ENCODE measurements around the gene FASN. TPM values are rescaled to one million over a fixed set of nuclear protein-coding genes. Genes with fewer than 3 reads are reported as not detected.

FASN gene
- total RNA-seq, 1 experiment from 2014 or later, result 956 TPM

GRCh38 chr17:82085931-82086764 lies 11.9 kb downstream of the FASN start:
- Histone ChIP-seq H3K4me3 (ENCODE audit: low read depth in 2 of 2, low read length in 2 of 2) (no peak overlapping the region), H3K27ac (ENCODE audit: low read length) (no peak overlapping the region), H3K36me3 (ENCODE audit: control insufficient read depth, insufficient read depth, low read length) (peaks cover 26% of the 10 kb centered on the region), H3K9me3 (ENCODE audit: control insufficient read depth, insufficient read depth, low read depth, low read length) (no peaks in the 10 kb centered on the region), H3K27me3 (ENCODE audit: control insufficient read depth, insufficient read depth, low read length) (no peaks in the 10 kb centered on the region), H3K4me1 (ENCODE audit: control insufficient read depth, insufficient read depth, low read length) (no peaks in the 10 kb centered on the region)
- TF ChIP-seq SIN3A (IDR thresholded peaks at IDR 0.05; ENCODE audit: borderline replicate concordance, insufficient read depth, low read depth, low read length), result no peak
- ATAC-seq (no peak), DNase-seq (ENCODE audit: low read depth, low spot score) (no peak)
- in situ Hi-C loops (cut with HindIII; ENCODE audit: low pct_unique_long_range_greater_than_20kb, low sequenced_read_pairs) (no loop called here), intact Hi-C loops (cut with micrococcal nuclease; ENCODE audit: unreplicated experiment) (no loop called here)
- POLR2A ChIA-PET, result no interaction called here
- no TSS peak for BruUV-seq (replicated peaks)
- CTCF ChIA-PET, result no interaction called here

DNA sequence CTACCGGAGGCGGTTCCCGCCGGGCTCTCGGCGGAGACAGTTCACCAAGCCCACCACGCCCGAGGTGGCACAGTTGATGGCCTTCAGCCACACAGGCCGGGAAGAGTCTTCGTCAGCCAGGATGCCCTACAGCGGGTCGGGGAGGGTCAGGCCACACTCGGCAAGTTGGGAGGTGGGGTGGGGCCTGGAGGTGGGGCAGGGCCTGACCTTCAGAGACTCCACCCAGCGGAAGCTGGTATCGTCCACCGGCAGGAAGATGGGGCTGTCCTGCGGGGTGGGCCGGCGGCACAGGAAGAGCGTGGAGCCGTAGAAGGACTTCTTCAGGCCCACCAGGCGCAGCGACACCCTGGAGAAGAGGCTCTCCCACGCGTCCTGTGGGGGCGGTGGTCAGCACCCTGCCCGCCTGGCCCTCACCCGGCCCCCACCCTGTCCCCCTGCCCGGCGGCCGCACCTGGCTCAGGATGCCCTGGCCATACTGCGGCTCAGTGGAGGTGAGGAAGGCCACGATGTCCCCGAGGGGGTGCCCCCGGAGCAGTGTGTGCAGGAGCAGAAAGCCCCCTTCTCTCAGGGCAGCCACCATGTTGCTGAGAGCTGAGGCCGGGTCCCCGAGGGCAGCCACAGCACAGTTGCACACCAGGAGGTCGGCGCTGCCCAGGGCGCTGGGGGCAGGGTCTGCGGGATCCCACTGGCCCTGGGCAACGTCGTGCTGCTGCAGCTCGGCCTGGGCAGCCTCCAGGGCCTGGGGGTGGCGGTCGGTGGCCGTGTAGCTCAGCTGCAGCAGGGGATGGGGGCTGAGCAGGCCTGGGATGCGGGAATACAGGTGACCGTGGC lies 12.8 kb downstream of the FASN start:
- no peak for DNase-seq (ENCODE audit: low read depth, low spot score)

More for the DNA sequence above, 12.8 kb downstream of the FASN start:
- no peak overlapping the region for H3K27ac ChIP-seq (ENCODE audit: low read length)
- H3K4me3 ChIP-seq (ENCODE audit: low read depth in 2 of 2, low read length in 2 of 2), result no peak overlapping the region
- no peaks in the 10 kb centered on the region for H3K27me3 ChIP-seq (ENCODE audit: control insufficient read depth, insufficient read depth, low read length)
- no peaks in the 10 kb centered on the region for H3K9me3 ChIP-seq (ENCODE audit: control insufficient read depth, insufficient read depth, low read depth, low read length)
- ChIA-PET CTCF (no interaction called here), POLR2A (no interaction called here)
- intact Hi-C loops (cut with micrococcal nuclease; ENCODE audit: unreplicated experiment) (no loop called here), in situ Hi-C loops (cut with HindIII; ENCODE audit: low pct_unique_long_range_greater_than_20kb, low sequenced_read_pairs) (no loop called here)
- no peak for ATAC-seq
- no TSS peak for BruUV-seq (replicated peaks)
- H3K4me1 ChIP-seq (ENCODE audit: control insufficient read depth, insufficient read depth, low read length), result no peaks in the 10 kb centered on the region
- H3K36me3 ChIP-seq (ENCODE audit: control insufficient read depth, insufficient read depth, low read length), result peaks cover 25% of the 10 kb centered on the region
- TF ChIP-seq CTCF (IDR thresholded peaks at IDR 0.05), result no peak
- TF ChIP-seq SIN3A (IDR thresholded peaks at IDR 0.05; ENCODE audit: borderline replicate concordance, insufficient read depth, low read depth, low read length), result no peak
- peak; percentile 29; the same call in 1 of the 2 replicates for TF ChIP-seq POLR2AphosphoS5 (IDR thresholded peaks at IDR 0.05; ENCODE audit: low read depth, low read length)
- no peak for TF ChIP-seq TCF7L2 (IDR thresholded peaks at IDR 0.05; ENCODE audit: low read depth, low read length)
- TF ChIP-seq, protein P1, sequence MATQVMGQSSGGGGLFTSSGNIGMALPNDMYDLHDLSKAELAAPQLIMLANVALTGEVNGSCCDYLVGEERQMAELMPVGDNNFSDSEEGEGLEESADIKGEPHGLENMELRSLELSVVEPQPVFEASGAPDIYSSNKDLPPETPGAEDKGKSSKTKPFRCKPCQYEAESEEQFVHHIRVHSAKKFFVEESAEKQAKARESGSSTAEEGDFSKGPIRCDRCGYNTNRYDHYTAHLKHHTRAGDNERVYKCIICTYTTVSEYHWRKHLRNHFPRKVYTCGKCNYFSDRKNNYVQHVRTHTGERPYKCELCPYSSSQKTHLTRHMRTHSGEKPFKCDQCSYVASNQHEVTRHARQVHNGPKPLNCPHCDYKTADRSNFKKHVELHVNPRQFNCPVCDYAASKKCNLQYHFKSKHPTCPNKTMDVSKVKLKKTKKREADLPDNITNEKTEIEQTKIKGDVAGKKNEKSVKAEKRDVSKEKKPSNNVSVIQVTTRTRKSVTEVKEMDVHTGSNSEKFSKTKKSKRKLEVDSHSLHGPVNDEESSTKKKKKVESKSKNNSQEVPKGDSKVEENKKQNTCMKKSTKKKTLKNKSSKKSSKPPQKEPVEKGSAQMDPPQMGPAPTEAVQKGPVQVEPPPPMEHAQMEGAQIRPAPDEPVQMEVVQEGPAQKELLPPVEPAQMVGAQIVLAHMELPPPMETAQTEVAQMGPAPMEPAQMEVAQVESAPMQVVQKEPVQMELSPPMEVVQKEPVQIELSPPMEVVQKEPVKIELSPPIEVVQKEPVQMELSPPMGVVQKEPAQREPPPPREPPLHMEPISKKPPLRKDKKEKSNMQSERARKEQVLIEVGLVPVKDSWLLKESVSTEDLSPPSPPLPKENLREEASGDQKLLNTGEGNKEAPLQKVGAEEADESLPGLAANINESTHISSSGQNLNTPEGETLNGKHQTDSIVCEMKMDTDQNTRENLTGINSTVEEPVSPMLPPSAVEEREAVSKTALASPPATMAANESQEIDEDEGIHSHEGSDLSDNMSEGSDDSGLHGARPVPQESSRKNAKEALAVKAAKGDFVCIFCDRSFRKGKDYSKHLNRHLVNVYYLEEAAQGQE (IDR thresholded peaks at IDR 0.05; ENCODE audit: insufficient read depth in 1 of 2, low read depth in 2 of 2, low read length in 1 of 2), result no peak

Measured in Panc1 (cell line).